AML-193 (cell line): ENCODE measurements around the gene DOK3.

Experiments
- DNase-seq, 2 experiments: peaks; one replicate each; lab custom pipeline; 2025; lab: John Stamatoyannopoulos, UW

The DOK3 gene

GRCh38 chr5:177511796-177512675, 2.4 kb upstream of the DOK3 start:
- DNase-seq, result no peak

GRCh38 chr5:177511181-177511580, 1.6 kb upstream of the DOK3 start:
- no peak for DNase-seq

- DNase-seq, result peak; percentile 92 to 94
These were observed 984 bp upstream of the DOK3 start for GRCh38 chr5:177510567-177511053.

- no peak for DNase-seq
These were observed 453 bp upstream of the DOK3 start for GRCh38 chr5:177509991-177510566.

- DNase-seq, result peak; percentile 22 to 36
These were observed 789 bp downstream of the DOK3 start for GRCh38 chr5:177508837-177509236.

GRCh38 chr5:177508221-177508611, 1.4 kb downstream of the DOK3 start:
- no peak for DNase-seq

- peak; percentile 45 to 52 for DNase-seq
These were observed 1.9 kb downstream of the DOK3 start for GRCh38 chr5:177507596-177508220.

- DNase-seq, result peak; percentile 17 to 45
These were observed 2.5 kb downstream of the DOK3 start for GRCh38 chr5:177507165-177507564.

- no peak for DNase-seq
These were observed 4.6 kb downstream of the DOK3 start for GRCh38 chr5:177505075-177505474.

GRCh38 chr5:177504086-177505056, 5.3 kb downstream of the DOK3 start:
- no peak for DNase-seq

GRCh38 chr5:177503351-177504085, 6.1 kb downstream of the DOK3 start:
- no peak for DNase-seq

- no peak for DNase-seq
These were observed 6.7 kb downstream of the DOK3 start for GRCh38 chr5:177502886-177503285.

- no peak for DNase-seq
These were observed 7.5 kb downstream of the DOK3 start for GRCh38 chr5:177501874-177502678.

- DNase-seq, result peak; percentile 55 to 68
These were observed 8.7 kb downstream of the DOK3 start for GRCh38 chr5:177500685-177501522.

- DNase-seq, result no peak
These were observed 9.8 kb downstream of the DOK3 start for GRCh38 chr5:177499842-177500241.

- no peak for DNase-seq
These were observed 11.4 kb downstream of the DOK3 start for GRCh38 chr5:177498013-177498787.

- peak; percentile 91 to 96 for DNase-seq
These were observed 12.2 kb downstream of the DOK3 start, which contains the start of gene PDLIM7 for GRCh38 chr5:177497292-177498012. Gene PDLIM7, minus strand, starts transcription at chr5:177497604. Its CDS starts 1,092 bp downstream, at chr5:177496512.
